CD14-positive monocyte (primary cell): ENCODE measurements around the gene CERKL. TPM values are rescaled to one million over a fixed set of nuclear protein-coding genes. Genes with fewer than 3 reads are reported as not detected.

Experiments
- DNase-seq, 3 donors: peaks; one replicate each; pipeline ENCODE4 v3.0.0-alpha.2; 2011 to 2022
- H2AFZ ChIP-seq: 2 replicates; pipeline ENCODE4 v1.6.0; 2012; ENCODE audit warnings: mild to moderate bottlenecking, low read depth, low read length, inconsistent platforms; ENCODE audit not compliant: insufficient read depth, poor library complexity, severe bottlenecking
- H3K27ac ChIP-seq, 2 donors: 1 replicate in 1 of 2; 2 replicates in 1 of 2; pipeline ENCODE4 v1.5.1; 2012 to 2013; ENCODE audit warnings: low read length in 2 of 2, control low read depth in 1 of 2, inconsistent platforms in 1 of 2, low read depth in 1 of 2, mild to moderate bottlenecking in 1 of 2
- H3K27me3 ChIP-seq, 2 donors: one replicate each; pipeline versions ENCODE4 v1.6.0 to v1.6.1; 2011 to 2013; ENCODE audit warnings: low read length in 2 of 2; ENCODE audit not compliant: control insufficient read depth in 2 of 2, insufficient read depth in 2 of 2
- H3K36me3 ChIP-seq, 2 donors: replicated peaks in 1 of 2; 1 replicate in 1 of 2; 2 replicates in 1 of 2; pipeline versions ENCODE4 v1.5.1 to v1.6.1; 2012 to 2013; ENCODE audit warnings: low read length in 2 of 2, control low read depth in 1 of 2, inconsistent platforms in 1 of 2, mild to moderate bottlenecking in 1 of 2; ENCODE audit not compliant: insufficient read depth in 2 of 2, control insufficient read depth in 1 of 2
- H3K4me1 ChIP-seq, 2 donors: 1 replicate in 1 of 2; 2 replicates in 1 of 2; pipeline versions ENCODE4 v1.5.1 to v1.6.1; 2012 to 2013; ENCODE audit warnings: low read length in 2 of 2, control low read depth in 1 of 2, inconsistent platforms in 1 of 2, mild to moderate bottlenecking in 1 of 2, moderate library complexity in 1 of 2; ENCODE audit not compliant: insufficient read depth in 2 of 2, control insufficient read depth in 1 of 2
- H3K4me2 ChIP-seq: replicated peaks from 2 replicates; pipeline ENCODE3; 2012; ENCODE audit warnings: low read length, moderate library complexity, mild to moderate bottlenecking; ENCODE audit not compliant: poor library complexity, severe bottlenecking; ENCODE audit errors: extremely low read depth
- H3K4me3 ChIP-seq, 3 experiments: fragments of 200-600 bp in 1 of 3; sonication (generic) in 1 of 3; replicated peaks in 1 of 3; 1 replicate in 2 of 3; 2 replicates in 1 of 3; pipeline ENCODE4 v1.5.1; 2011 to 2013; ENCODE audit warnings: low read length in 3 of 3, mild to moderate bottlenecking in 3 of 3, control low read depth in 2 of 3, low read depth in 2 of 3, inconsistent platforms in 1 of 3, moderate library complexity in 1 of 3
- H3K79me2 ChIP-seq: 2 replicates; pipeline ENCODE4 v1.6.0; 2012; ENCODE audit warnings: mild to moderate bottlenecking, control low read depth, inconsistent platforms, low read length, moderate library complexity; ENCODE audit not compliant: insufficient read depth
- H3K9ac ChIP-seq: 2 replicates; pipeline ENCODE4 v1.6.0; 2017; ENCODE audit warnings: low read length, mild to moderate bottlenecking; ENCODE audit not compliant: insufficient read depth, poor library complexity, severe bottlenecking
- H3K9me3 ChIP-seq, 2 donors: replicated peaks in 1 of 2; 1 replicate in 1 of 2; 2 replicates in 1 of 2; pipeline versions ENCODE4 v1.5.1 to v1.6.1; 2012 to 2013; ENCODE audit warnings: low read length in 2 of 2, control low read depth in 1 of 2; ENCODE audit not compliant: control insufficient read depth in 1 of 2, insufficient read depth in 1 of 2
- H4K20me1 ChIP-seq: 2 replicates; pipeline ENCODE4 v1.6.0; 2012; ENCODE audit warnings: mild to moderate bottlenecking, low read length, control low read depth, moderate library complexity; ENCODE audit not compliant: insufficient read depth
- H3K27ac Mint-ChIP-seq, 7 donors: one replicate each; pipeline ENCODE4 v1.8.0; 2020; ENCODE audit warnings: mild to moderate bottlenecking in 7 of 7, mixed read lengths in 7 of 7, moderate library complexity in 6 of 7, inconsistent platforms in 2 of 7
- H3K27me3 Mint-ChIP-seq, 3 donors: one replicate each; pipeline ENCODE4 v1.8.0; 2021 to 2022; ENCODE audit warnings: low read depth in 3 of 3, mild to moderate bottlenecking in 3 of 3, mixed read lengths in 3 of 3, moderate library complexity in 3 of 3, inconsistent platforms in 1 of 3
- H3K36me3 Mint-ChIP-seq, 2 donors: one replicate each; pipeline ENCODE4 v1.8.0; 2020; ENCODE audit warnings: mixed read lengths in 2 of 2, inconsistent platforms in 1 of 2, mild to moderate bottlenecking in 1 of 2
- H3K4me1 Mint-ChIP-seq: one replicate; pipeline ENCODE4 v1.8.0; 2020; ENCODE audit warnings: mild to moderate bottlenecking, mixed read lengths
- H3K4me3 Mint-ChIP-seq, 2 donors: one replicate each; pipeline ENCODE4 v1.8.0; 2020; ENCODE audit warnings: mild to moderate bottlenecking in 2 of 2, mixed read lengths in 2 of 2, moderate library complexity in 1 of 2
- H3K9me3 Mint-ChIP-seq, 7 donors: one replicate each; pipeline ENCODE4 v1.8.0; 2020 to 2022; ENCODE audit warnings: mixed read lengths in 7 of 7, mild to moderate bottlenecking in 6 of 7, moderate library complexity in 6 of 7, inconsistent platforms in 2 of 7
- WGBS: methylation state at CpG from one replicate; pipeline ENCODE4 v1.1.5; 2013; ENCODE audit warnings: missing lambda C conversion rate; ENCODE audit not compliant: insufficient coverage; 5-methylcytosine and 5-hydroxymethylcytosine counted together
- intact Hi-C, 2 donors: fragments of 100-400 bp; cut with micrococcal nuclease; formaldehyde crosslinking; loops; one replicate each; pipeline versions ENCODE4 v1.15.0 to v1.15.1; 2023
- polyA plus RNA-seq, 3 donors: library from polyadenylated mRNA; depleted of rRNA in 1 of 3; unstranded in 2 of 3; stranded (reverse) in 1 of 3; fragments of 300-500 nt in 2 of 3; fragments of >200 nt in 1 of 3; fragmentation: Illumina TruSeq in 2 of 3; gene quantifications; 1 replicate in 2 of 3; 2 replicates in 1 of 3; pipeline ENCODE4 v1.2.3, GENCODE V29; 2012 to 2021
- TF ChIP-seq, protein P1 (sequence below): fragments of 200-600 bp; IDR thresholded peaks from one replicate; pipeline ENCODE4 v1.8.0; 2022; ENCODE audit warnings: antibody characterized with exemption, mild to moderate bottlenecking

Gene CERKL
- polyA plus RNA-seq, 3 donors, result 0.12 to 16.3 (median 8.6) TPM

DNA sequence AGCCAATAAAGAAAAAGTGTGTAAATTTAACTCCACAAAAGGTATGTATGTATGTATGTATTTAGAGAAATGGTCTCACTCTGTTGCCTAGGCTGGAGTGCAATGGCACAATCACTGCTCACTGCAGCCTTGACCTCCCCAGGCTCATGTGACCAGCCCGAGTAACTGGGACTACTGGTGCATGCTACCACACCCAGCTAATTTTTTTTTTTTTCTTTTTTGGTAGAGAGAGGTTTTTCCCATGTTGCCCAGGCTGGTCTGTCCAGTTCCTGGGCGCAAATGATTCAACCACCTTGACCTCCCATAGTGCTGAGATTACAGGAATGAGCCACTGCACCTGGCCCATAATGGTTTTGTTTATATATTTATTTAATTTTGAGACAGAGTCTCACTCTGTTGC is 67.1 kb downstream of the CERKL start:
- Histone ChIP-seq H3K4me1 (no peaks in the 10 kb centered on the region), H3K4me2 (no peak overlapping the region), H3K9me3 (no peaks in the 10 kb centered on the region), H4K20me1 (no peaks in the 10 kb centered on the region), H3K9ac (no peak overlapping the region), H3K36me3 (no peaks in the 10 kb centered on the region), H2AFZ (no peak overlapping the region), H3K4me3 (no peak overlapping the region), H3K79me2 (no peaks in the 10 kb centered on the region), H3K27ac (no peak overlapping the region), H3K27me3 (no peaks in the 10 kb centered on the region)
- Mint-ChIP-seq H3K27me3 (no peaks in the 10 kb centered on the region), H3K4me1 (peaks cover 6% of the 10 kb centered on the region), H3K9me3 (no peaks in the 10 kb centered on the region), H3K4me3 (no peak overlapping the region), H3K27ac (no peak overlapping the region), H3K36me3 (no peaks in the 10 kb centered on the region)
- TF ChIP-seq, protein P1, sequence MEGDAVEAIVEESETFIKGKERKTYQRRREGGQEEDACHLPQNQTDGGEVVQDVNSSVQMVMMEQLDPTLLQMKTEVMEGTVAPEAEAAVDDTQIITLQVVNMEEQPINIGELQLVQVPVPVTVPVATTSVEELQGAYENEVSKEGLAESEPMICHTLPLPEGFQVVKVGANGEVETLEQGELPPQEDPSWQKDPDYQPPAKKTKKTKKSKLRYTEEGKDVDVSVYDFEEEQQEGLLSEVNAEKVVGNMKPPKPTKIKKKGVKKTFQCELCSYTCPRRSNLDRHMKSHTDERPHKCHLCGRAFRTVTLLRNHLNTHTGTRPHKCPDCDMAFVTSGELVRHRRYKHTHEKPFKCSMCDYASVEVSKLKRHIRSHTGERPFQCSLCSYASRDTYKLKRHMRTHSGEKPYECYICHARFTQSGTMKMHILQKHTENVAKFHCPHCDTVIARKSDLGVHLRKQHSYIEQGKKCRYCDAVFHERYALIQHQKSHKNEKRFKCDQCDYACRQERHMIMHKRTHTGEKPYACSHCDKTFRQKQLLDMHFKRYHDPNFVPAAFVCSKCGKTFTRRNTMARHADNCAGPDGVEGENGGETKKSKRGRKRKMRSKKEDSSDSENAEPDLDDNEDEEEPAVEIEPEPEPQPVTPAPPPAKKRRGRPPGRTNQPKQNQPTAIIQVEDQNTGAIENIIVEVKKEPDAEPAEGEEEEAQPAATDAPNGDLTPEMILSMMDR, result no peak
- DNase-seq, result no peak
- intact Hi-C loops, result no loop called here
- no CpG with 5 or more reads among the region's 2 CpGs for WGBS

- no peaks in the 10 kb centered on the region for H3K79me2 ChIP-seq
Measured at GRCh38 chr2:181588546-181588945, 68.4 kb downstream of the CERKL start.

More at GRCh38 chr2:181588546-181588945, 68.4 kb downstream of the CERKL start:
- H3K9me3 Mint-ChIP-seq, result no peaks in the 10 kb centered on the region
- H3K4me3 ChIP-seq, result no peak overlapping the region
- H3K9me3 ChIP-seq, result no peaks in the 10 kb centered on the region
- H3K9ac ChIP-seq, result no peak overlapping the region
- no CpG with 5 or more reads among the region's 3 CpGs for WGBS
- peaks cover 6% of the 10 kb centered on the region for H3K4me1 Mint-ChIP-seq
- H3K36me3 ChIP-seq, result no peaks in the 10 kb centered on the region
- intact Hi-C loops, result no loop called here
- H3K27ac ChIP-seq, result no peak overlapping the region
- no peak overlapping the region for H3K4me3 Mint-ChIP-seq
- no peak overlapping the region for H2AFZ ChIP-seq
- no peaks in the 10 kb centered on the region for H3K4me1 ChIP-seq
- no peaks in the 10 kb centered on the region for H4K20me1 ChIP-seq
- TF ChIP-seq, protein P1, result no peak
- no peaks in the 10 kb centered on the region for H3K27me3 ChIP-seq
- no peak overlapping the region for H3K27ac Mint-ChIP-seq
- no peak overlapping the region for H3K4me2 ChIP-seq
- DNase-seq, result no peak
- no peaks in the 10 kb centered on the region for H3K27me3 Mint-ChIP-seq
- H3K36me3 Mint-ChIP-seq, result no peaks in the 10 kb centered on the region
